ENCODE results near the gene CDC20. TPM values are rescaled to one million over a fixed set of nuclear protein-coding genes. Genes with fewer than 3 reads are reported as not detected.

CDC20 gene
- polyA plus RNA-seq, 1 of the 3 experiments (the other 2 are of a cell fraction): 82.7 TPM

GRCh38 chr1:43348809-43349593 is 9.8 kb upstream of the CDC20 start:
- Histone ChIP-seq H3K9ac (no peak overlapping the region), H3K4me1 (ENCODE audit: control insufficient read depth in 1 of 2, insufficient read depth in 2 of 2, low read depth in 1 of 2, low read length in 1 of 2) (peaks cover 13 to 14% of the 10 kb centered on the region in 2 experiments; a peak in 2 of 4 replicates), H3K9me2 (no peaks in the 10 kb centered on the region), H2AFZ (ENCODE audit: low read depth) (peak overlapping the region; percentile 84; the same call in 1 of the 2 replicates), H3K27me3 (ENCODE audit: insufficient read depth) (no peaks in the 10 kb centered on the region), H3K4me2 (peak overlapping the region; percentile 63), H3K27ac (ENCODE audit: low read depth in 2 of 2, low read length in 1 of 2) (peak overlapping the region in 1 of 2 experiments; percentile 84; a peak in 1 of 4 replicates), H3K36me3 (replicated peaks in 1 of 2; ENCODE audit: control insufficient read depth in 1 of 2, insufficient read depth in 2 of 2, low read length in 1 of 2) (no peaks in the 10 kb centered on the region), H4K20me1 (ENCODE audit: insufficient read depth) (no peaks in the 10 kb centered on the region), H3K4me3 (ENCODE audit: low read depth in 2 of 2, low read length in 1 of 2) (peak overlapping the region; percentile 49 to 56), H3F3A (replicated peaks; ENCODE audit: insufficient read depth) (peaks cover 10% of the 10 kb centered on the region), H3K9me3 (no peaks in the 10 kb centered on the region), H3K79me2 (ENCODE audit: insufficient read depth) (no peaks in the 10 kb centered on the region)
- ChIA-PET POLR2A (interaction anchor here (0.6 to 1.4 kb wide), 3 partner anchors 9 to 315 kb away, joined by 3 to 8 read pairs (median 3); partner anchors contain the start of gene CDC20), CTCF (interaction anchor here (0.8 to 1.3 kb wide), 2 partner anchors 9 to 122 kb away, joined by 3 to 4 read pairs; partner anchors contain the start of gene CDC20)
- peak; percentile 82 for TF ChIP-seq NRF1 (IDR thresholded peaks at IDR 0.05; ENCODE audit: low read depth, low read length)
- TF ChIP-seq RAD21 (IDR thresholded peaks at IDR 0.05; ENCODE audit: low read length): no peak
- 18% methylated on average over 15 of the region's 72 CpGs for WGBS (ENCODE audit: low lambda C conversion rate)
- DNase-seq: peak; percentile 98

DNA sequence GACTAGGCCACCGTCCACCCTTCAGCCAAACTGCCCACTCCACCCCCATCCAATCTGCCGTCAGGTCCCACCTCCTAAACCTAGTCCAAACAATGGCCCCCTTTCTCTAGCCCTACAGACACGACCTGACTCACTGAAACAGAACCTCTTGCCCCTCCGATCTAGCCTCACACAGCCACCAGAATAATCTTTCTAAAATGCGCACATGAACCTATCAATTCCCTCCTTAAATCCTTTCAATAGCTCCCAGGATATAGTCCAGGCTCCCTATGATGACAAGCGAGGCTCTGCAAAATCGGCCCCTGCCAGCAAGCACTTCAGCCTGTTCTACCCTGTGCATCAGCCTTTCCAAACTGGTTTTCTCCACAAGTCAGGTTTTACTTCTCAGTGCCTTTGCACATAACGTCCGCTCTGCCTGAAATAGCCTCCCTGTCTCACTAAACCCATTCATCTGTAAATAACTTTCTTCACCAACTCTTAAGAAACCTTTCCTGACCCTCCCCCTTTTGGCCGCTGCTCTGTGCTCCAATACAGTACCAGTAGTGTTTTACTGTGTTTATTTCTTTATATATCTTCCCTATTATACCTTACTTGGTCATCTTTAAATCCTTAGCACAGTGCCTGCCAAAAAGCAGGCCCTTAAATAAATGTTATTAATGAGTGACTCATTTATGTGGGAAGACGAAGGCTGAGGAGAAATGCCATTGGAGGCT is 9.0 kb upstream of the CDC20 start:
- Histone ChIP-seq H3K9ac (no peak overlapping the region), H2AFZ (ENCODE audit: low read depth) (peak overlapping the region; percentile 84), H3K4me2 (peak overlapping the region; percentile 63), H3F3A (replicated peaks; ENCODE audit: insufficient read depth) (peaks cover 10% of the 10 kb centered on the region), H3K4me1 (ENCODE audit: control insufficient read depth in 1 of 2, insufficient read depth in 2 of 2, low read depth in 1 of 2, low read length in 1 of 2) (peaks cover 12 to 13% of the 10 kb centered on the region in 2 experiments; a peak in 2 of 4 replicates), H3K36me3 (replicated peaks in 1 of 2; ENCODE audit: control insufficient read depth in 1 of 2, insufficient read depth in 2 of 2, low read length in 1 of 2) (no peaks in the 10 kb centered on the region), H3K27me3 (ENCODE audit: insufficient read depth) (no peaks in the 10 kb centered on the region), H3K79me2 (ENCODE audit: insufficient read depth) (no peaks in the 10 kb centered on the region), H4K20me1 (ENCODE audit: insufficient read depth) (no peaks in the 10 kb centered on the region), H3K9me3 (no peaks in the 10 kb centered on the region), H3K9me2 (no peaks in the 10 kb centered on the region), H3K4me3 (ENCODE audit: low read depth in 2 of 2, low read length in 1 of 2) (peak overlapping the region in 1 of 2 experiments; percentile 56; a peak in 2 of 4 replicates), H3K27ac (ENCODE audit: low read depth in 2 of 2, low read length in 1 of 2) (peak overlapping the region; percentile 13 to 84; a peak in 1 of 4 replicates)
- TF ChIP-seq IRF3 (IDR thresholded peaks at IDR 0.05; ENCODE audit: low read depth, low read length) (no peak), FOSL2 (IDR thresholded peaks at IDR 0.05; ENCODE audit: borderline replicate concordance, low read depth) (peak; percentile 22; the same call in 1 of the 2 replicates)
- ChIA-PET CTCF (no interaction called here), POLR2A (no interaction called here)
- 54% methylated on average over 11 of the region's 11 CpGs for WGBS (ENCODE audit: low lambda C conversion rate)
- no peak for DNase-seq

DNA sequence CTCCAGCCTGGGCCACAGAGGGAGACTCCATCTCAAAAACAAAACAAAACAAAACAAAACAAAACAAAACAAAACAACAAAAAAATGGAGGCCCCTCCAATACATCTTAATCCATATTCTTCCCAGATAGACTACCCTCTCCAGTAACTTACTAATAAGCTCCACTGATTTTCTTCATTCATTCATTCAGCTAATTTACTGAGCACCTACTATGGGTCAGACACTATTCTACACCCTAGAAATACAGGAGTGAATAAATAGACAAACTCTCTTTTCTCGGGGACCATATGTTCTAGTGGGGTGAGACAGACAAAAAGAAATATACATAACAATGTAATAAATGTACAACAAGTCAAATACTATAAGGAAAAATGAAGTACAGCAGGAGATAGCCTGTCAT is 7.8 kb upstream of the CDC20 start:
- no peaks in the 10 kb centered on the region for H3K27me3 ChIP-seq (ENCODE audit: insufficient read depth)
- no peak overlapping the region for H2AFZ ChIP-seq (ENCODE audit: low read depth)
- 93% methylated on average over 1 of the region's 1 CpG for WGBS (ENCODE audit: low lambda C conversion rate)
- ChIA-PET POLR2A (no interaction called here), CTCF (interaction anchor here (1.1 kb wide), 1 partner anchor 13 kb away, joined by 4 read pairs; no protein-coding TSS in a partner anchor)
- H3K27ac ChIP-seq (ENCODE audit: low read depth in 2 of 2, low read length in 1 of 2): no peak overlapping the region
- H3K9ac ChIP-seq: no peak overlapping the region
- H3K9me2 ChIP-seq: no peaks in the 10 kb centered on the region
- no peaks in the 10 kb centered on the region for H4K20me1 ChIP-seq (ENCODE audit: insufficient read depth)
- H3K4me1 ChIP-seq (ENCODE audit: control insufficient read depth in 1 of 2, insufficient read depth in 2 of 2, low read depth in 1 of 2, low read length in 1 of 2): peaks cover 12 to 13% of the 10 kb centered on the region in 2 experiments; a peak in 2 of 4 replicates
- no peak for DNase-seq
- no peak overlapping the region for H3K4me2 ChIP-seq
- no peak overlapping the region for H3K4me3 ChIP-seq (ENCODE audit: low read depth in 2 of 2, low read length in 1 of 2)
- no peaks in the 10 kb centered on the region for H3K9me3 ChIP-seq
- no peaks in the 10 kb centered on the region for H3K36me3 ChIP-seq (replicated peaks in 1 of 2; ENCODE audit: control insufficient read depth in 1 of 2, insufficient read depth in 2 of 2, low read length in 1 of 2)
- peaks cover 10% of the 10 kb centered on the region for H3F3A ChIP-seq (replicated peaks; ENCODE audit: insufficient read depth)
- no peaks in the 10 kb centered on the region for H3K79me2 ChIP-seq (ENCODE audit: insufficient read depth)
- no peak for TF ChIP-seq SIN3A (IDR thresholded peaks at IDR 0.05; ENCODE audit: borderline replicate concordance, low read depth, low read length)
- no peak for TF ChIP-seq YY1 (IDR thresholded peaks at IDR 0.05; ENCODE audit: low read depth)
- TF ChIP-seq FOXM1 (IDR thresholded peaks at IDR 0.05; ENCODE audit: low read depth): no peak
- TF ChIP-seq MEF2A (IDR thresholded peaks at IDR 0.05; ENCODE audit: borderline replicate concordance, low read depth): no peak
- TF ChIP-seq JUND (IDR thresholded peaks at IDR 0.05): no peak
- no peak for TF ChIP-seq NFIC (IDR thresholded peaks at IDR 0.05; ENCODE audit: borderline replicate concordance)
- TF ChIP-seq MXI1 (IDR thresholded peaks at IDR 0.05; ENCODE audit: low read depth, low read length): no peak
- TF ChIP-seq USF2 (IDR thresholded peaks at IDR 0.05; ENCODE audit: borderline replicate concordance, low read depth, low read length): no peak
- no peak for TF ChIP-seq RCOR1 (IDR thresholded peaks at IDR 0.05; ENCODE audit: low read length)
- no peak for TF ChIP-seq SMC3 (IDR thresholded peaks at IDR 0.05; ENCODE audit: low read depth, low read length)
- TF ChIP-seq POLR2AphosphoS5 (IDR thresholded peaks at IDR 0.05; ENCODE audit: low read depth, low read length): no peak
- TF ChIP-seq TAF1 (IDR thresholded peaks at IDR 0.05; ENCODE audit: borderline replicate concordance, low read depth, low read length): no peak
- no peak for TF ChIP-seq RXRA (IDR thresholded peaks at IDR 0.05; ENCODE audit: borderline replicate concordance, low read depth)
- no peak for TF ChIP-seq RFX5 (IDR thresholded peaks at IDR 0.05; ENCODE audit: low read length)
- no peak for TF ChIP-seq MAX (IDR thresholded peaks at IDR 0.05; ENCODE audit: low read depth)
